HG02885 (cell line): ENCODE data around the gene FBXL17.

ENCODE experiments used
- ATAC-seq: cut with Tn5 transposase; IDR thresholded peaks from one replicate; pipeline ENCODE4 v1.9.1; 2021; ENCODE audit warnings: mild to moderate bottlenecking; ENCODE audit not compliant: unreplicated experiment, poor library complexity

Gene FBXL17

GRCh38 chr5:107887166-107887943, 494.5 kb downstream of the FBXL17 start:
- no peak for ATAC-seq

DNA sequence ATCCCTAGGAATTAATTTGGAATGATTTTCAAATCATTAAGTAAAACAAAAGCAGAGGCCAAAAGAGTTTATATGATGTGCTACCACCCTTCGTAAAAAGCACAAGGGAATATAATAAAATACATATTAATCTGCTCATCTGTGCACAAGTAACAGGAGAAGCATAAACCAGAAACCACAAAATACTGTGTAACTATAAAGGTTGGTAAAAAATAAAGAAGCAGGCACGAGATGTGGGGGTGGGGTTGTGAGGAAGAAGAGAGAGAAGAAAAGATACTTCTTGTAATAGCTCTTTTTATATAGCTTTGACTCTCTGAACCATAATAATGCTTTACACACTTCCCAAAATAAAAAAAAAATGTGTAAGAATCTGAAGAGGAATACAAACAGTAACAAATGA, 496.3 kb downstream of the FBXL17 start:
- no peak for ATAC-seq

DNA sequence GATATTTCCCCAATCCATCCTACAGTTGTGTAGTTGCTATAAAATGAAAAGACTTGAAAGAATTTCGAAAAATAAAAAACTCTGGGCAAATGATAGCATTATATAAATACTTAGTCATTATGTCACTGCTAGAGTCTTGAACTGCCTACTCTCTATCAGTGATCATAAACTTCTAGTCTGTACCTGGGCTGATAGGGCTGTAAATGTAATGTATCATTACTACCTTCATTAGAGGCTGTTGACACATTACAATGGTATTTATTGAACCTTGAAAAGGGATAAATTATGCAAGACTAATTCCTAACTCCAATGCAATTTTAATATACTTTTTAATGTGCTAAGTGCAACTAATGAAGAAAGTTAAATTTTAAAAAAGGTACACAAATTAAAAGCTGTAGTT, 497.0 kb downstream of the FBXL17 start:
- ATAC-seq: no peak

GRCh38 chr5:107878661-107879060, 503.2 kb downstream of the FBXL17 start:
- ATAC-seq: no peak

DNA sequence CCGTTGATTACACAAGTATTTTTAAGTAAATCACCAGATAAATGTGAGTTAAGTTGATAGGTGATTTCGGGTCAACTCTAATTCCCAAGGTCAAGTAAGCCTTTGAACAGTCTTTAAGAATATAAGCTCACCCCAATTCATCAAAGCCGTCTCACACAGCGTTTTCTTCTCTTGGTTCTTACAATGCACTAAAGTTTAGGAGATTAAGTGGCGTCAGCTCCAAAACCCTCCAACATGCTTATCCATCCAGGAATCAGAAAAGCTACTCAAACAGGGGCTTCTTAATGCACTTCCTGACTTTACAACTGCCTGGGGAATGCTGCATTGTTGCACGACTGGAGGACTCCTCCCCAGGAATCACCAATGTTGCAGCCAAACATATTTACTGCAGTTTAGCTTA, 505.0 kb downstream of the FBXL17 start:
- ATAC-seq: no peak

DNA sequence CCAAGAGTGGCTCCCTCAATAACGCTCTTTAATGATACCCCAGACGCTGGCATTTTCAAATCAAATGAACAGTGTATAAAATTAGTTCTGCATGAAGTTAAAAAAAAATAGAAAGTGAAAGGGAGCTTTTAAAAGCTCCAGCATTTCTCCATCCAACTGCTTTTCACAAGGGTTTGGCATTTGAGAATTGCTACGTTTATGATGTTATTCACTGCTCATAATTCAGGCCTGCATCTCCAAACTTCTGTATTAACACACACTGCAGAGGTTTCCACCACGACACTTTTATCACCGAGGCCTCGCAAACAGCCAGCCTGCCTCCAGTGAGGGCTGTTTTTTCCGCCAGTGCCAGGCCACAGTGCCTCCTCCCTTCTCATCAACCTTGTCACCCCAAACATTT, 505.6 kb downstream of the FBXL17 start:
- ATAC-seq: no peak

- ATAC-seq: no peak
These were observed 506.1 kb downstream of the FBXL17 start for GRCh38 chr5:107875833-107876232.

DNA sequence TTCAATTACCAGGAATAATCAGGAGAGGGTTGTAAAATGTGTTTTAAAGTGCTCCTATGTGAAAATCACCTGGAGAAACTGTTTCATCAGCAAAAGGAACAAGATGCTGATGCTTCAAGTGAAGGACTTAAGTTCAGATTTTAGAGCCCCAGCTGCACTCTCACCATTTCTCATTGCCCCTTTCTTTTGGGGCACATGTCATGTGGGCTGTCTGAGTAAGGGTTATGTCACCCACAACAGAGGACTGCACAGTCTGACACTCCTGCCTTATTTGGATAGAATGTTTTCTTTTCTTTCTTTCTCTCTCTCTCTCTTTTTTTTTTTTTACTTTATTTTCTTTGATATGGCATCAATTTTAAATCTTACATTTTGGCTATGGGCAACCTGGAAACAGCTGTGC, 507.1 kb downstream of the FBXL17 start:
- ATAC-seq: peak; percentile 36

GRCh38 chr5:107873877-107874276, 508.0 kb downstream of the FBXL17 start:
- no peak for ATAC-seq

DNA sequence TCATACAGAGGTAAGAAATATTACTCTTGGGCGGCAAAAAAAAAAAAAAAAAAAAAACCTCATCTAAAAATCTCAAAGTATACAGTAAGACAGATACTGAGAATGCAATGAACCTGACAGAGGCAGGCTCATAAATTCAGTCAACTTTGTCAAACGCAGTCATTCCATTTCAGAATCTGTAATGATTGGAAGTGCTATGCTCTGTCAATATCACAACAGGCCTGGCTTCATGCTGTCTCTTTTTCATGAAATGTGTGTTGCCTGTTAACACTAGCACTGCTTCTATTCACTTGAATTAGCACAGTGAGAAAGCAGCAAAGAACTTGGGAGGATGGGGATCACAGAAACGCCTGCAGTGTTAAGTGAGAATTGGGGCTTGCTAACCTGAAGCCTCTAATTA, 510.9 kb downstream of the FBXL17 start:
- ATAC-seq: peak; percentile 64

DNA sequence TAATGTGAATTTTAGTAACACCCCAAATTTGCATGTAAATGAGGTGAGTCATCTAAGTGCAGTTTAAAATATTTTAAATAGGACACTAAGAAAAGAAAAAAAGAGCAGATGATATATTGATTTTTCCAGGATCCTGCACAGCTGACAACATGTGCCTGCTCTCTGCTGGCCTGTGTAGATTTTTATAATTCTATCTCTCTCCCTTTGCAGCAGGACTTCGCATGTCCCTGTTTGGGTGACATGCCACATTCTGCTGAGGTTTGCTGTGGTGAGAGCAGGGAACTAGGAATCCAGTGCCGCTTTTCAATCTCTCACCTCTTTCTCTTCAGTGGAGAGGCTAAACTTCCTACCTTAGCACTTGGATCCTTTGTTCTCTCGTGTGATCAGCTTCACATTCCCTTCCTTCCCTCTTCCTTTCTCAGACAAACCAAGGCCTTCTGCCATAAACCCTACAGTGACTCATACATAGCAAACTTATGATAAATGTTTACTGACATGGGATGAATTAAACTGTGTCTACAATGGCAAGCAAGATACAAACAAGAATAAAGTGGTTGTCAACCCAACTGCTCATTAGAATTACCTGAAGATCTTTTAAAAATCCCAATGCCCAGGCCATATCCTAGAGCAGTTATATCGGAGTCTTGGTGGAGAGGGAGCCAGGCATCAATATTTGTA, 512.3 kb downstream of the FBXL17 start:
- ATAC-seq: no peak

DNA sequence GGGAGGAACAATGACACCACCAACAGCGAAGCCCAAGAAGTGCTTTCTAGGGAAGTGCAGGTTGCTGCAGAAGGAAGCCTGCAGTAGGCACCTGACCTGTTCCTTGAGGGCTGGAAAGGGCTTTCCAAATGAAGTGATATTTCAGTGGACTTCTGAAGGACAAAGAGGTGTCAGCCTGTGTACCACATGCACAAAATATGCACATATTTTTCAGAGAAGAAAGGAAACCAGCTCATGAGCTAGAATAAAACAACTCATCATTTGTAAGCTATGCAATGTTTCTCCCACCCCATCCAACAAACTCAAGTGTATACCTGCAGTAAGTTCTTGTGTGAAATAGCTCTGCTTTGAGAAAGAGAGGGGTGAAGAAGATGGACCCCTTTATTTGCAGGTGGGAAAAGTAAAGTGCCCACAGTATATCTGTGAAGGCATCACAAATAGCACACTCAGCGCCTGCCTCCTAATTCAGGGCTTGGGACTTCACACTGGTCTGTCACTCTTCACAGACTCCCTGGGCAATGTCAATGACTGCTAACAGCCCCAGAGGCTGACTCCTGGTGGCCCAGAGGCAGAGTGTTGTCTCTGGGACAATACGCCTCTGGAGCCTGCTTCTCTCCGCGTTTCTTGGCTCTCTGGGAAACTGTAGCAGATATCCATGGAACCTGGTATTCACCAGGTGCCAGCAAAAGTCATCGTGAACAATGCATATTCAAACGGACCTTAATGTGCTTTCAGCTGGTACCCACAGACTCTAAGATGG, 513.1 kb downstream of the FBXL17 start:
- ATAC-seq: no peak

DNA sequence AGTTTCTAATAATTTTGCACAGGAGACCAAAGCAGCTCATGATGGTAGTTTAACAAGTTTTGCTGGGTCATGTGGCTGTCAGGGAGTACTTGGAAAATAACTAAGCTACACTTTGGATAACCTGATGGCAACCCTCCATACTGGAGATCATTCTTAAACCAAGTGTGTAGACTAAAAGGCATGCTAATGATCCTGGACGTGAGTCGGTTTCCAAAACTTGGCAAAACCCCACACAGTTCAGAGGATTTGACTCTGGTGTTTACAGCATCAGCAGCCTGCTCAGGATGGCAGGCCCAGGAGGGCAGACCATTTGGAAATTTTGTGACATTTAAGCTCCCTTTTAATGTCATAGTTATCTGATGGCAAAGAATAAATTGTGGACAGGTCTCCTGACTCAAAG, 514.6 kb downstream of the FBXL17 start:
- ATAC-seq: no peak

DNA sequence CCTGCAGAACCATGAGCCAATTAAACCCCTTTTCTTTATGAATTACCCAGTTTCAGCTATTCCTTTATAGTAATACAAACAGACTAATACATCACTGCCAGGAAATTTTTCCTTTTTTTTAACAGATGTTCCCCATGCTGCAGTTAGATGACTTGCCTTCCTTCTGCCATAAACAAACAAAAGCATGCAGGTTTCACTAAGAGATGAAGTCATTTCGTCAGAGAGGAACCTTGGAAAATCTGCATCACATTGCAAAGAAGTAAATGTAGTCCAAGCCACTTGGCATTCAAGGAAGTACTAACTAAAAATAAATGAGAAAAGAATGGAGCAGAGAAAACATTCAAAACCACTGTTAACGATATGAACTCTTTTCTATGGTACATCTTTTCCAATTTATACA, 517.1 kb downstream of the FBXL17 start:
- ATAC-seq: no peak

DNA sequence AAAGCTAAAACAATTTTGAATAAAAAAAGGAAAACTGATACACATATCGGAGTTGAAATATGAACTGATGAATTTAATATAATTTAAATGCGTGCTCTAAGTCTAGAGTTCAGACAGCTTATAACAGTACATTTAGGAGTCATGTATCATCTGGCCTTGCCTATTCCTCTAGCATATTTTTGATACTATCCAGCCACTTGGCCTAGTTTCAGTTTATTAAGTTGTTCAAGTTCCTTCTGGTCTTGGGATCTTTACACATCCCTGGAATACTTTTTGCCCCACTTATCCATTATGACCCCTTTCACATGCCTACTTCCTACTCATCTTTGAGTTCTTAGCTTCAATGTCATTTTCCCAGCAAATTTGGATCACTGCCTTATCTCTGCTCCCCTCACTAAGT, 518.8 kb downstream of the FBXL17 start:
- no peak for ATAC-seq

DNA sequence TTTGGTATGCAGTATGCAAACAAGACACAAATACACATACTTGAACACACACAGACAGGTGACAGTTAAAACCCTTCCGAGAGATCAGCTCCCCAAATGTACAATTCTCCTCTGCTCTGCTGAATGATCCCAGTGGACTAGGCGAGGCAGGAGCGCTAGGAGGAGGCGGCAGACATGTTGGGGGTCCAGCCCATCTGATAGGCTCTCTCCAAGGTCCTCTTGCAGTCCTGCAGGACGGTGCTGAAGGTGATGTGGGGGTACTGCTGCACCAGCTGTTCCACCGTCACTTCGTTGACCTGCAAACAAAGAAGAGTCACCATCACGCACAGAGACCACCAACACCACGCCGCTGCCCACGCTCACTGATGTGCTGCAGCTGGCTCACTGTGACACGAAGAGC, 520.3 kb downstream of the FBXL17 start:
- ATAC-seq: no peak

GRCh38 chr5:107860044-107860443, 521.9 kb downstream of the FBXL17 start:
- ATAC-seq: no peak

DNA sequence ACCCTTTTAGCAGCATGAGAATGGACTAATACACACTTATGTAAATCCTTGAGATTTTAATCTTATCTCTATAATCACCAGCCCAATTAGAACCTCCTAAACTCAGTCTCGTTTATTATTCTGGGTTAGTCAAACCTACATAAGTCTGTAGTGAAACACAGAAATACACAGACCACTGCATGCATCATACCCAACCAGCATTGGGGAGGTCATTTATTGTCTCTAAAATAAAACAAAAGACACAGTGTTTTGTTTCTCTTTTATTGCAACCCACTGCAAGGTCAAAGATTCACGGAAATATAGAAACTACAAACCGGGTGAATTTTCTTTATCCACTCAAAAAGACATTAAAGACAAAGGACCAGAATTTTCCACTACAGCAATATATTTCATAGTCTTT, 523.1 kb downstream of the FBXL17 start:
- ATAC-seq: no peak

- ATAC-seq: no peak
These were observed 523.6 kb downstream of the FBXL17 start for GRCh38 chr5:107858324-107858723.

GRCh38 chr5:107857785-107858184, 524.1 kb downstream of the FBXL17 start:
- no peak for ATAC-seq

DNA sequence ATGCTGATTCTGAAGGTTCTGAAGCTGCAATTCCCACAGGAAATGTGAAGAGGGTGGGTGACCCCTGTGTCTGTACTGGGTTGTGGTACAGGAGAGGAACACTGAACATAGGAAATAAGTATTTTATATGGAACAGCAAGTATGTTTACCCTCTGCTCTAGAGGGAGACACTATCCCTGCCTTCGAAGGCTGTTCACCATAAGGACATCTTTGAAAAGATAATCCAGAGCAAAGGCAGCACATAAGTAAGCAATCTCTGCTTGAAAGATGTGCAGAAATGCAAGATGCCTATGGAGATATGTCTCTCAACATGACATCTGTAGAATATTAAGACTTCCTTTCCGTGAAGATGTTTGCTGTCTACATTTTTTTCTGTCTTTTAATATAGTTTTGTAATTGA, 526.7 kb downstream of the FBXL17 start:
- ATAC-seq: no peak
